A375 (cell line): ENCODE results near the gene TARS2. TPM values are rescaled to one million over a fixed set of nuclear protein-coding genes. Genes with fewer than 3 reads are reported as not detected.

Experiments
- small RNA-seq: library from RNA; depleted of rRNA; stranded (forward); fragments of <200 nt; gene quantifications from one replicate; pipeline ENCODE3, GENCODE V24; 2014
- total RNA-seq: library from RNA; depleted of rRNA; stranded (reverse); fragments of >200 nt; shearing (Covaris generic); gene quantifications from 2 replicates; pipeline ENCODE4 v1.2.3, GENCODE V29; 2014; rRNA removed

Gene TARS2
- total RNA-seq = 35.7 and 40.2 TPM in 2 replicates

GRCh38 chr1:150486966-150487762, at the start of gene TARS2:
Gene TARS2, plus strand, starts transcription at chr1:150487419. Its CDS starts 32 bp downstream, at chr1:150487451.

GRCh38 chr1:150507912-150508864, 21.0 kb downstream of the TARS2 start, which contains the start of gene ECM1:
Gene ECM1, plus strand, starts transcription at chr1:150508109. Its CDS starts 101 bp downstream, at chr1:150508210.

DNA sequence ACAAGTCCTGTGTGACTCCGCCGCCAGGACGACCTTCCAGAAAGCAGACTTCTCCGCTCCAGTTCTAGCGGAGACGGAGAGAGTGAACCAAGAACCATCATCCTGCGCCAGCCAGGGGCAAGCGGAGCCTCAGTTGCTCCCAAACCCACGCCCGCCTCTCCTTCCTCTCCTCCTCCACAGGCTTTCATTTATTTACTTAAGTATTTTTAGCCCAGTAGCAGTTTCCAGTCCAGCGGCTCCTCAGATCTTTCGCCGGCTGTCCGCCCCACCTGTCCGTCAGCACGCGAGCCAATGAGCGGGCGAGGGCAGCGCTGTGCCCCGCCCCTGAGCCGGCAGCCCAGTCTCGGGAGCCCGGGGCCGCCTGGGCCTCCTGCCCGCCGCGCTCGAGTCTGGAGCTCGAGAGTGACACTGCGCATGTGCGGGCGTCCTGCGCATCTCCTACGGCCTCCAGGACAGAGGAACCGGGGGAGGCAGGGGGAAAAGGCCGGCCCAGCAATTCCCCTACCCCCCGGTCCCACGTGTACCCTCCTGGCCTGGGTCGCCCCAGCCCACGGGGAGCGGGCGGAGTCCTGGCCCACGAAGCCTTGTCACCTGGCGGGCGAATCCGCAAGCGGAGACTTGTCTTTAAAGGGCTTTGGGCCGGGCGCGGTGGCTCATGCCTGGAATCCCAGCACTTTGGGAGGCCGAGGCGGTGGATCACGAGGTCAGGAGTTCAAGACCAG, 28.3 kb downstream of the TARS2 start, which contains the start of gene FALEC:
TSS of gene FALEC (plus strand) at position 425 of the 722 bp plus-strand sequence.

GRCh38 chr1:150548632-150549495, 61.6 kb downstream of the TARS2 start, which contains the start of gene ADAMTSL4:
Gene ADAMTSL4, plus strand, starts transcription at chr1:150549408. Its CDS starts 2,881 bp downstream, at chr1:150552289.

Small RNA genes lying within 50 kb of the gene (small RNA-seq; reads per million reads assigned to genes)
- not detected for gene MIR4257

Other genes starting within 250 kb of the TARS2 start
- gene CA14, start 229.6 kb upstream of the TARS2 start, total RNA-seq = not detected in 2 replicates
- gene APH1A, start 218.4 kb upstream of the TARS2 start, total RNA-seq = 121 and 123 TPM in 2 replicates
- 1.1 and 4.1 TPM in 2 replicates for gene C1orf54, start 214.6 kb upstream of the TARS2 start, total RNA-seq
- gene CIART, start 204.9 kb upstream of the TARS2 start, total RNA-seq = 0.26 and 0.40 TPM in 2 replicates
- 129 and 137 TPM in 2 replicates for gene MRPS21, start 193.6 kb upstream of the TARS2 start, total RNA-seq
- 69.6 and 77.3 TPM in 2 replicates for gene PRPF3, start 165.9 kb upstream of the TARS2 start, total RNA-seq
- 13.9 and 14.1 TPM in 2 replicates for gene RPRD2, start 123.3 kb upstream of the TARS2 start, total RNA-seq
- 18.4 and 18.6 TPM in 2 replicates for gene ECM1, start 20.7 kb downstream of the TARS2 start, total RNA-seq
- gene FALEC, start 28.3 kb downstream of the TARS2 start, total RNA-seq = 2.6 TPM in 1 of 2 replicates, not detected in the other
- gene ADAMTSL4, start 62.0 kb downstream of the TARS2 start, total RNA-seq = 7.7 and 8.9 TPM in 2 replicates
- gene MCL1, start 92.2 kb downstream of the TARS2 start, total RNA-seq = 345 and 434 TPM in 2 replicates
- gene ENSA, start 142.2 kb downstream of the TARS2 start, total RNA-seq = 171 and 181 TPM in 2 replicates
- gene GOLPH3L, start 209.7 kb downstream of the TARS2 start, total RNA-seq = 6.1 and 7.9 TPM in 2 replicates
- gene HORMAD1, start 233.5 kb downstream of the TARS2 start, total RNA-seq = not detected in 2 replicates